COLO668 (cell line): ENCODE results near the gene UVSSA.

ENCODE experiments used
- DNase-seq: peaks from one replicate; lab custom pipeline; 2025; ENCODE audit not compliant: unreplicated experiment; lab: John Stamatoyannopoulos, UW

The UVSSA gene

GRCh38 chr4:1404573-1405253 is 57.7 kb downstream of the UVSSA start:
- DNase-seq, result no peak

DNA sequence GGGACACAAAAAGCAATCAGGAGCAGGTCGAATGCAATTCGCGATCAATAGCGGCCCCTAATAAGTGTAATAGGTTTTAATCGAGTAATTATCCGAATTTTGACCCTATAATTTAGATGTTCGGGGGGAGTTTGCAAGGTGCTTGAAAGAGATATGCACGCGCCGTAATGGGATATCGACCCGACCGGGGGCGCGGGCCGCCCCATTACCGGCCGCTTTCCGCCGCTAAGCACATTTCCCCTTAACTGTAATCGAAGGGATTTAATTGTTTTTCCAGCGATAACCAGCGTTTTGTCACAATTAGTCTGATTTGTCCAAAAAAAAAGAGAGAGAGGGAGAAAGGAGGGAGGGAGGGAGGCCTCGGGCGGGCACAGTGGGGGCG is 58.2 kb downstream of the UVSSA start:
- no peak for DNase-seq

GRCh38 chr4:1405636-1406393 is 58.8 kb downstream of the UVSSA start:
- DNase-seq, result no peak

GRCh38 chr4:1406394-1406980 is 59.5 kb downstream of the UVSSA start, which contains the start of gene NKX1-1:
TSS of gene NKX1-1 (minus strand) at chr4:1406442. CDS start at chr4:1406442, 0 bp downstream.
- DNase-seq, result no peak

DNA sequence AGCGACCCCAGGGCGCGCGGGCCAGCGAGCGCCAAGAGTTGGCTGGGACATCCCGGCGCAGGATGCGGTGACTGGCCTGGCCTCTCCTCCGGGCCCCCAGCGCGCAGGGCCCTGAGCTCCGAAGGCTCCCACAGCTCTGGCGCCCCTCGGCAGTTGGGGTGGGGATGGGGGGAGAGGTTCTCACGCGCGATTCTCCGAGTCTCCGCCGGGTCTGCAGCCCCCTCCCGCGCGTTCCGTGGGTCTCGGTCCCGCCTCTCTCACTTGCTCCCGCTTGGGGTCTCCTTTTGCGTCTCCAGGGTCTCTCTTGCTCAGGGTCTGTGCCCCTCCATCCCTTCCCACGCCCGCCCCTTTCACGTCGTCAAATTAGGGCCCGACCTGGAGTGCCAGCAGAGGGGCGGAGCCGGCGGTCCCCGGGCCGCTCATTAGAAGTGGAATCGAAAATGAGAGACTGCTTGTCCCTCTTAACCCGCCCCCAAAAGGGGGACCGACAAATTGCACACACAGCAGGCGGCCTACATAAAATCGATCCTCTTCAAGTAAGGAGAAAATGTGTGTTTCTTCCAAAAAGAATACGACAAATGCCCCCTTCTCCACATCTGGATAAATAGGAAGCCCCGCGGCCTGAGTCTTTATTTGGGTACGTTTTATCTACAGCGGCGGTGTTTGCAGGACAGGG is 60.1 kb downstream of the UVSSA start:
- no peak for DNase-seq

DNA sequence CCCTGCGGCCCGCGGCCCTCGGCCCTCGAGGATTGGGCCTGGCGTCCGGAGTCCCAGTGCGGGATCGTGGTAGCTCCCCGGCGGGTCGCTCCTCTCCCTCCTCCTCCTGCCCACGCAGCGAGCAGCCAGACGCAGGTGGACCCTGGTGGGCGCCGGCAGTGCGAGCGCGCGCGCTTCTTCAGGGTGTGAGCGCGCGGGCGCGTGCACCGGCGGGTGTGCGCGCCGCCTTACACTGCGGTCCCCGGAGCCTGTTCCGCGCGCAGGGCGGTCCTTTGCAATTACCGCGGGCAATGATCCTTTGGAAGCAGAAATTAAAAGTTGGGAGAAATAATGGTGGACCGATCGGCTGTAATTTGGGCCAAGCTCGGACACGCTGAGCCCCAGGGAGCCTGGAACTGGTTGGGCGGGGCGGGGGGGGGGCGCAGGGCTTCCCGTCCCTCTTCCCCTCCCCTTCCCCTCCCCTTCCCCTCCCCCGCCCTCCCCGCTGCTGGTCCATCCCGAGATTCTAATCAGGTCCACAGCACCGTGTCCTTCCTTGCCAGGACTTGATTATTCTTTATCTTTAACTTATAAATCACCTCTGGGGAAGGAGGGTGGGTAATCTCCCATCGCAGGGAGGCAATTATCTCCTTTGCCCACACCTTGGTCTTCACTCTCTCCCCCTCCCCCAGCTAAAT is 60.8 kb downstream of the UVSSA start:
- DNase-seq, result no peak

- DNase-seq, result no peak
Measured at GRCh38 chr4:1408418-1408817, 61.4 kb downstream of the UVSSA start.

- no peak for DNase-seq
Measured at GRCh38 chr4:1409079-1409478, 62.1 kb downstream of the UVSSA start.

GRCh38 chr4:1409491-1410425 is 62.8 kb downstream of the UVSSA start:
- no peak for DNase-seq

- DNase-seq, result no peak
Measured at GRCh38 chr4:1410491-1411325, 63.7 kb downstream of the UVSSA start.

DNA sequence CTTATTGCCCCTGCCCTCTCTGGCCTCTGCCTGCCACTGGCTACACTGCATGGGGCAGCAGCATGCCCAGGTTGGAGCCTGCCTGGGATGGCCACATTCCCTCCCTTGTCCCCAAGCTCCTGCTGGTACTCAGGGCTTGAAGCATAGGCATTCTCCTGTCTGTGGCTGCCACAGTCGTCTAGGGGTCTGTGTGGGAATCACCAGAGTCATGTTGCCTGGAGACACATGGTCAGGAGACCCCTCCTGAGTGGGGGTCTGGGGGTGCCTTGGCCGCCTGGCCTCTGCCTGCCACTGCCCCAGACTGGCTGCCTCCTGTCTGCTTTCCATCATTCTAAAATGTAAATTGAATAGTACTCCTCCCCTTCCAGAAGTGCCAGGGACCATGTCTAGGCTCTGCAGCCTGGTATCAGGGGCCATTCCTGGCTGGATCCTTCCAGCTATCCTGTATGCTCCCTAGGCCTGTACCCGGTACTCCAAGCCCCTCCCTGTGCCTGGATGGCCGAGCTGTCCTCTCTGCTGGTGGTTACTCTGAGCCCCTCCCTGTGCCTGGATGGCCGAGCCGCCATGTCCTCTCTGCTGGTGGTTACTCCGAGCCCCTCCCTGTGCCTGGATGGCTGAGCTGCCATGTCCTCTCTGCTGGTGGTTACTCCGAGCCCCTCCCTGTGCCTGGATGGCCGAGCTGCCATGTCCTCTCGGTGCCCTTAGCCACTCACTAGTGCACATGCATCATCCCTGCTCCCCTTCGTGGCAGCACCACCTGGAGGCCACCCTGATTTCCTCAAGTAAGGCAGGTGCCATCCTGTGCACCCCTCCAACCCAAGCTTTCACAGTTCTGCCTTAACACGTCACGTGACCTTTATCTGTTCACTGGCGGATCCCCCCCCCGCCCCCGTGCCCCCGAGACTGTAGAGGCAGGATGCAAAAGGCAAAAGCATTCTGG is 64.7 kb downstream of the UVSSA start:
- DNase-seq, result no peak

- DNase-seq, result no peak
Measured at GRCh38 chr4:1412376-1413203, 65.6 kb downstream of the UVSSA start.

DNA sequence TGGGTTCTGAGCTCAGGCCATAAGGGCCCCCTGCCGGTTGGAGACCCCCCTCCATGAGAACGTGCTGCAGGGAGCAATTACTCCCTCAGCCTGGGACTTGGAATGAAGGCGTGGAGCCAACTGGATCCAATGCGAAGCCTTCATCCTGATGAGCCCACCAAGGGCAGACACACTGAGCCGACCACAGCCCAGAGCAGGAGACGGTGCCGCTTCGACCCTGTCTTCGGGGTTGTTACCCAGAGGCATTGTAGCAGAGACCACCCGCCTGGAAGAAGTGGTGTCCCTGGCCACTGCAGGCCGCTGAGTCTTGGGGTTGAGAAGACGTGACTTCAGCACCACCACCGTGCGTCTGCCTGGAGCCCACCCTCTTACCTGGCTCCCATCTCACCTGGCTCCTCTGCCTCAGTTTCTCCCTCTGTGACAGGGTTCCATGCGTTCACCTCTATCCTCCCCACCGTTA is 66.2 kb downstream of the UVSSA start:
- no peak for DNase-seq

DNA sequence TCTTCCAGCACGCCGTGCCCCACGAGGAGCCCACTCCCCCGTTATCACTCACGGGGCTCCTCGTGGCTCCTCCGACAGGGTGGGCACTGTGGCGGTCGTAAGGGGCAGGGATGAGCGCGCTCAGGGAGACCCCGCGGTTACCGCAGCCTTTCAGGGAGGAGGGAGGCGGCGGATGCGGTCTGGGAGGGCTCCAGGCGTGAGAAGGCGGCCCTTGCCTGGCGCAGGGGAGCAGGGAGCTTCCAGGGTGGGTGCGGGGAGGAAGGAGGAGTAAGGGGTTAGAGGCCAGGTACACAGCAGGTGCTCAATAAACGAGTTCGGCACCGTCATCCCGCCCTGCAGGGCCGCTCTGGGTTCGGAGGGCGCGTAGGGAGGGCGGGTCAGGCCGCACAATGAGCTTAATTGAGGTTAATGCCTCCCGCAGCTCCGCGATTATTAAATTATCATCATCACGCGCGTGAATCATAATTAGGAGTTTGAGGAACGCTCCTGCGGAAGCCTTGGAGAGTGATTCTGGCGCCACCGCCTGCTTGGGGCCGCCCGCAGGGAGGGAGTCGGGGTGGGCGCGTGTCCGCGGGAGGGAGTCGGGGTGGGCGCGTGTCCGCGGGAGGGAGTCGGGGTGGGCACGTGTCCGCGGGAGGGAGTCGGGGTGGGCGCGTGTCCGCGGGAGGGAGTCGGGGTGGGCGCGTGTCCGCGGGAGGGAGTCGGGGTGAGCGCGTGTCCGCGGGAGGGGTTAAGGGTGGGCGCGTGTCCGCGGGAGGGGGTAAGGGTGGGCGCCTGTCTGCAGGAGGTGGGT is 66.9 kb downstream of the UVSSA start:
- DNase-seq, result no peak

DNA sequence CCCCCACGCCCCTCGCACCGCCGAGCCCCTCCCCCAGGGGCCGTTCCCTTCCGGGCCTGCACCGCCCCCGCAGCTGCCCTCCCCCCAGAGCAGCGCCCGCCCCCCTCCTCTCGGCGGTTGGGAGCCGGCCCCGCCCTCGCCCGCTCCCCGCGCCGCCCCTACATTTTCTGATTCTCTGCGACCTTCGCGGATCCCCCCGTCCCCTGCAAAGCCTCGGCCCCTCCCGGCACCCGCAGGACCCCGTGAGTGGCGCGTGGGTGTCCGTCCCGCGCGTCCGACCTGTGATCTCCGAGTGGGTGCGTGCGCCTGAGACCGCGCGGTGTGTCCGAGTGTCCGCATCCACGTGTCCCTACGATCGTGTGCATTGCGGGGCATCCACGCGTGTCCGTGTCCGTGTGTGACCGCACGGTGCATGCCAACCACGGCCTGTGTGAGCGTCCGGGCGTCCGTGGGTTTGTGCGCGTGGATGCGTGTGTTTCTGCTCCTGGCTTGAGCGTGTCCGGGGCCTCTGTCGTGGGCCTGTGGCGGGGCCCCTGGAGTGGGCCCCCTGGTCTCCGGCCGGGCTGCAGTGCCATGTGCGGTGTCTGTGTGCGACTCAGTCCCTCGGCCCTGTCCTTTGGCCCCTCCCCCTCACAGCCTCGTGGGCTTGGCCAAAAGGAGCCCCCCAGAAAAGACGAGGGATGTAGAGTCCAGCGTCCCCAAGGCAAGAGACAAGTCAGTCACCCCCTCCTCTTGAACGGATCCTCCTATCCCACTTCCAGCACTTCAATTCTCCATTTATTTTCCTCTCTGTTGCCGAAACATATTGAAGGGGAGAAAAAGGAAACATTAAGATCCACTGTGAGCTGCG is 68.0 kb downstream of the UVSSA start:
- no peak for DNase-seq

DNA sequence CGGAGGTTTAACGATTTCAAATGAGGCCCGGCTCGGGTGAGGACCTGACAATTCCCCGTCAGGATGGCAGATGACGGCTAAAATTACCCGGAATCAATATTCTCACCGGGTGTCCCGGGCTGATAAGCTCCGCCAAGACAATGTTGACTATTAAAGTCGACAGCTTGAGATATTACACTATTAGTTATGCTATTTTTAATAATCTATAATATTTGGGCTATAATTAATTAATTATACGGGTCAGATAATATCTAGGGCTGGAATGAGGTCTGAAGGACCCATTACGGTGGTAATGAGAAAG is 68.6 kb downstream of the UVSSA start:
- no peak for DNase-seq
